SK-N-SH (cell line): Measurements from ENCODE around the gene HAGHL.

Source experiments
- JUND ChIP-seq: IDR thresholded peaks from 2 replicates; pipeline ENCODE4 v1.4.0; 2012
- TAF1 ChIP-seq: IDR thresholded peaks from 2 replicates; pipeline ENCODE4 v1.6.1; 2012; ENCODE audit warnings: low read depth, mild to moderate bottlenecking, low read length, moderate library complexity, borderline replicate concordance
- TF ChIP-seq, protein P1 (sequence below): fragments of 200-600 bp; sonication (generic); IDR thresholded peaks from 2 replicates; pipeline ENCODE4 v1.6.1; 2017; ENCODE audit warnings: antibody characterized with exemption, mild to moderate bottlenecking, moderate library complexity

DNA sequence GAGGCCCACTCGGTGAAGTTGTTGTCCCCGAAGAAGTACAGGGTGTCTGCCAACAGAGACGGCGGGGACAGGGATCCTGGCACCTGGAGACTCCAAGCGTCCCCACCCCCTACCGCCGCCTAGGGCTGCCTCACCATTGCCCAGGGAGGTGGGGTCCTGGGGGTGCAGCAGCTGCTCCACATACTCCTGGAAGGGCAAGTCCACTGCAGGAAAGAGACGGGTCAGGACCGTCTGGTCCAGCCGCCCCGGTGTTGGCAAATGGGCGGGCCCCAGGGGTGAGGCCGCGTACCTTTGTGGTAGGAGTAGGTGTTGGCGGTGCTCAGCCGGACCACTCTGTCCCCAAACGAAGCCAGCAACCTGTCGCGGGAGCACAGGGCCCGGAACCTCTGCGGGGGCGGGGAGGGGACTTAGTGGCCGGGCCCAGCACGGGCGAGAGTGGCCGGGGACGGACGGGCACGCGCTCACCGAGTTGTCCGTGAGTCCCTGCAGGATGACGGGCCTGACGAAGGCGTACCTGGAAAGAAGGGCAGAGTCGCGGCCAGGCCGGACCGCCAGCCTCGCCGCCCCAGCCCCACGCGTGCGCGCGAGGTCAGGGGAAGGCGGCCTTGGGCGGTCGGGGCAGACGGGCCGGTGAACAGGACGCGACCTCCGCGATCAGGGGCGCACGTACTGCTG is 43.4 kb upstream of the HAGHL start:
- TF ChIP-seq TAF1 (no peak), JUND (0 out of 2 replicates have a peak, but pooled peaks have one; percentile 3)
- TF ChIP-seq, protein P1, sequence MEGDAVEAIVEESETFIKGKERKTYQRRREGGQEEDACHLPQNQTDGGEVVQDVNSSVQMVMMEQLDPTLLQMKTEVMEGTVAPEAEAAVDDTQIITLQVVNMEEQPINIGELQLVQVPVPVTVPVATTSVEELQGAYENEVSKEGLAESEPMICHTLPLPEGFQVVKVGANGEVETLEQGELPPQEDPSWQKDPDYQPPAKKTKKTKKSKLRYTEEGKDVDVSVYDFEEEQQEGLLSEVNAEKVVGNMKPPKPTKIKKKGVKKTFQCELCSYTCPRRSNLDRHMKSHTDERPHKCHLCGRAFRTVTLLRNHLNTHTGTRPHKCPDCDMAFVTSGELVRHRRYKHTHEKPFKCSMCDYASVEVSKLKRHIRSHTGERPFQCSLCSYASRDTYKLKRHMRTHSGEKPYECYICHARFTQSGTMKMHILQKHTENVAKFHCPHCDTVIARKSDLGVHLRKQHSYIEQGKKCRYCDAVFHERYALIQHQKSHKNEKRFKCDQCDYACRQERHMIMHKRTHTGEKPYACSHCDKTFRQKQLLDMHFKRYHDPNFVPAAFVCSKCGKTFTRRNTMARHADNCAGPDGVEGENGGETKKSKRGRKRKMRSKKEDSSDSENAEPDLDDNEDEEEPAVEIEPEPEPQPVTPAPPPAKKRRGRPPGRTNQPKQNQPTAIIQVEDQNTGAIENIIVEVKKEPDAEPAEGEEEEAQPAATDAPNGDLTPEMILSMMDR: no peak
